Upper lobe of left lung (tissue), 6 donors: Measurements from ENCODE around the gene SPTLC3. TPM values are rescaled to one million over a fixed set of nuclear protein-coding genes. Genes with fewer than 3 reads are reported as not detected.

Source experiments
- ATAC-seq, 2 donors: fragments of 200-7000 bp; cut with Tn5 transposase; one replicate each; pipeline ENCODE4 v1.9.1; 2022; ENCODE audit warnings: mild to moderate bottlenecking in 2 of 2, moderate library complexity in 2 of 2; ENCODE audit not compliant: low FRiP score in 2 of 2
- DNase-seq, 2 donors: peaks; one replicate each; pipeline ENCODE4 v3.0.0-alpha.2; 2019 to 2020
- H3K27ac ChIP-seq, 4 donors: fragments of 200-600 bp; sonication (generic); one replicate each; pipeline ENCODE4 v1.5.1; 2016 to 2019
- H3K27me3 ChIP-seq, 4 donors: fragments of 200-600 bp; sonication (generic); one replicate each; pipeline ENCODE4 v1.5.1; 2017 to 2019
- H3K36me3 ChIP-seq, 4 donors: fragments of 200-600 bp; sonication (generic); one replicate each; pipeline ENCODE4 v1.5.1; 2016 to 2019
- H3K4me1 ChIP-seq, 4 donors: fragments of 200-600 bp; sonication (generic); one replicate each; pipeline ENCODE4 v1.5.1; 2018 to 2019
- H3K4me3 ChIP-seq, 4 donors: fragments of 200-600 bp; sonication (generic); one replicate each; pipeline ENCODE4 v1.5.1; 2017 to 2019; ENCODE audit warnings: mild to moderate bottlenecking in 2 of 4, moderate library complexity in 1 of 4
- H3K9me3 ChIP-seq, 4 donors: fragments of 200-600 bp; sonication (generic); one replicate each; pipeline ENCODE4 v1.5.1; 2018 to 2019
- EP300 ChIP-seq, 4 donors: sonication (generic); formaldehyde crosslinking; IDR thresholded peaks; one replicate each; pipeline ENCODE4 v1.5.1; 2017; ENCODE audit warnings: antibody characterized with exemption in 4 of 4, control low read depth in 2 of 4
- POLR2A ChIP-seq, 4 donors: fragments of 450-650 bp; IDR thresholded peaks; one replicate each; pipeline ENCODE4 v1.5.1; 2016 to 2017; ENCODE audit warnings: antibody characterized with exemption in 4 of 4, mild to moderate bottlenecking in 2 of 4
- POLR2AphosphoS5 ChIP-seq, 2 donors: sonication (generic); formaldehyde crosslinking; IDR thresholded peaks; one replicate each; pipeline ENCODE4 v1.5.1; 2017; ENCODE audit warnings: antibody characterized with exemption in 2 of 2
- WGBS, 2 donors: methylation state at CpG; one replicate each; pipeline ENCODE4 v1.1.5; 2017 to 2018; 5-methylcytosine and 5-hydroxymethylcytosine counted together
- total RNA-seq, 6 donors: library from RNA; depleted of rRNA in 4 of 6; stranded (reverse); fragments of >200 nt in 4 of 6; gene quantifications; one replicate each; pipeline versions ENCODE4 v1.1.0 to v1.2.1, GENCODE V29; 2016 to 2021
- TF ChIP-seq, protein P1 (sequence below), 6 experiments: fragments of 450-650 bp in 4 of 6; fragments of 200-600 bp in 2 of 6; sonication (generic) in 2 of 6; IDR thresholded peaks; one replicate each; pipeline ENCODE4 v1.5.1; 2016 to 2019; ENCODE audit warnings: antibody characterized with exemption in 6 of 6
- donor health status: DM: no; HTN: no; CAD: no; lungs with moderate emphysema.
- donor health status: DM: no; HTN: yes; CAD: no; lungs with severe emphysema.

The SPTLC3 gene
- total RNA-seq, 6 donors from 2014 or later, result 9.0 to 21.7 (median 15.8) TPM

- TF ChIP-seq, protein P1, sequence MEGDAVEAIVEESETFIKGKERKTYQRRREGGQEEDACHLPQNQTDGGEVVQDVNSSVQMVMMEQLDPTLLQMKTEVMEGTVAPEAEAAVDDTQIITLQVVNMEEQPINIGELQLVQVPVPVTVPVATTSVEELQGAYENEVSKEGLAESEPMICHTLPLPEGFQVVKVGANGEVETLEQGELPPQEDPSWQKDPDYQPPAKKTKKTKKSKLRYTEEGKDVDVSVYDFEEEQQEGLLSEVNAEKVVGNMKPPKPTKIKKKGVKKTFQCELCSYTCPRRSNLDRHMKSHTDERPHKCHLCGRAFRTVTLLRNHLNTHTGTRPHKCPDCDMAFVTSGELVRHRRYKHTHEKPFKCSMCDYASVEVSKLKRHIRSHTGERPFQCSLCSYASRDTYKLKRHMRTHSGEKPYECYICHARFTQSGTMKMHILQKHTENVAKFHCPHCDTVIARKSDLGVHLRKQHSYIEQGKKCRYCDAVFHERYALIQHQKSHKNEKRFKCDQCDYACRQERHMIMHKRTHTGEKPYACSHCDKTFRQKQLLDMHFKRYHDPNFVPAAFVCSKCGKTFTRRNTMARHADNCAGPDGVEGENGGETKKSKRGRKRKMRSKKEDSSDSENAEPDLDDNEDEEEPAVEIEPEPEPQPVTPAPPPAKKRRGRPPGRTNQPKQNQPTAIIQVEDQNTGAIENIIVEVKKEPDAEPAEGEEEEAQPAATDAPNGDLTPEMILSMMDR (IDR thresholded peaks at IDR 0.05), result no peak
- no peak for TF ChIP-seq POLR2AphosphoS5 (IDR thresholded peaks at IDR 0.05)
- no peak for TF ChIP-seq POLR2A (IDR thresholded peaks at IDR 0.05)
- no peak for TF ChIP-seq EP300 (IDR thresholded peaks at IDR 0.05)
- DNase-seq (no peak), ATAC-seq (no peak)
- H3K27ac ChIP-seq, result no peak overlapping the region
- no peaks in the 10 kb centered on the region for H3K27me3 ChIP-seq
- no peaks in the 10 kb centered on the region for H3K36me3 ChIP-seq
- no peak overlapping the region for H3K4me3 ChIP-seq
- WGBS, 2 donors, result 49 to 82% methylated on average over 2 of the region's 2 CpGs
- H3K4me1 ChIP-seq, result no peaks in the 10 kb centered on the region
- H3K9me3 ChIP-seq, result no peaks in the 10 kb centered on the region
Measured at GRCh38 chr20:12984863-12985262, 23.9 kb upstream of the SPTLC3 start.

DNA sequence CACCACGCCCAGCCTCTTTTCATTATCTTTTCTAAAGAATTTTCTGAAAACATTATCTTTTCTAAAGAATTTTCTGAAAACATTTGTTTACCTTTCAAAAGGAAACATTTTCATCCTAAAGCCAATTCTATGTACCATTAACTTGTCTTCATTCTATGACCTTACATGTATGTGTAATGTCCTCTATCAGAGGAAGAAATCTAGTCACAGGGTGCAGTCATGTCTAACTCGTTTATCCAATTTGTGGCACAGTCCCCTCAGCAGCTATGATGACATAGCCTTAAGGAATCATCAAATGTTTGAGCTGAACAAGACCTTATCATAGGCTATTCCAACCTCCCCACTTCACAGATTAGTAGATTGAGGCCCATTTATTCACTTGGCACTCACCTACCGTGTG is 21.5 kb upstream of the SPTLC3 start:
- no peak overlapping the region for H3K27ac ChIP-seq
- ATAC-seq (no peak), DNase-seq (no peak)
- H3K9me3 ChIP-seq, result no peaks in the 10 kb centered on the region
- WGBS, 2 donors, result 72 to 74% methylated on average over 3 of the region's 3 CpGs
- H3K4me3 ChIP-seq, result no peak overlapping the region
- H3K27me3 ChIP-seq, result no peaks in the 10 kb centered on the region
- H3K4me1 ChIP-seq, result no peaks in the 10 kb centered on the region
- TF ChIP-seq POLR2AphosphoS5 (IDR thresholded peaks at IDR 0.05) (no peak), POLR2A (IDR thresholded peaks at IDR 0.05) (no peak), EP300 (IDR thresholded peaks at IDR 0.05) (no peak)
- TF ChIP-seq, protein P1 (IDR thresholded peaks at IDR 0.05), result no peak
- H3K36me3 ChIP-seq, result no peaks in the 10 kb centered on the region

- no peak for ATAC-seq
- WGBS, 2 donors, result 78 to 85% methylated on average over 3 of the region's 3 CpGs
- H3K27me3 ChIP-seq, result no peaks in the 10 kb centered on the region
Measured at GRCh38 chr20:12989586-12990115, 19.1 kb upstream of the SPTLC3 start.

DNA sequence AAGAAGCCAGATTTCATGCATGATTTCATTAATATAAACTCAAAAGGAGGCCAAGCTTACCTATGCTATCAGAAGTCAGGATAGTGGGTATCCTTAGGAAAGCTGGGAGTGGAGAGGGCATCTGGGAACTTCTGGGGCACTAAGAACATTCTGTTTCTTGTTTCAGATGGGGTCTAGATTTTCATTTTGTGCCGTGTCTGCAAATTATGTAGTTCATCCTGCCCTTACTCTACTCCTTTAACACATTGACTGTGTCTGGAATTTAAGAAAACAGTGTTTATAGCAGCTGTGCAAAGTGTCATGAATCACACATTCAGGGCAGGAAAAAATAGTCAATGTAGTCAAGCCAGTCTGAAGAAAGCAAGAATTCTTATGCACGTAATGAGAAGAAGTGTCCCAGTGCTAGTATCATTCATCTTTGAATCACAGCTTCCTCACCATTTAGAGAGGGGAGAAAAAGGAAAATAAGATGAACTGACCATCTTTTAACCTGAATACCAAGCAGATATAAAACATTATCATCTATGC is 11.6 kb upstream of the SPTLC3 start:
- no peak for ATAC-seq
- DNase-seq, result no peak
- Histone ChIP-seq H3K4me1 (no peaks in the 10 kb centered on the region), H3K27me3 (no peaks in the 10 kb centered on the region), H3K4me3 (no peak overlapping the region), H3K36me3 (no peaks in the 10 kb centered on the region), H3K27ac (no peak overlapping the region), H3K9me3 (no peaks in the 10 kb centered on the region)
- WGBS, 2 donors, result 70 to 78% methylated on average over 2 of the region's 2 CpGs
- TF ChIP-seq, protein P1 (IDR thresholded peaks at IDR 0.05), result no peak
- TF ChIP-seq EP300 (IDR thresholded peaks at IDR 0.05) (no peak), POLR2AphosphoS5 (IDR thresholded peaks at IDR 0.05) (no peak), POLR2A (IDR thresholded peaks at IDR 0.05) (no peak)

More at GRCh38 chr20:12989586-12990115, 19.1 kb upstream of the SPTLC3 start:
- DNase-seq, result no peak
- Histone ChIP-seq H3K27ac (no peak overlapping the region), H3K36me3 (no peaks in the 10 kb centered on the region), H3K4me1 (no peaks in the 10 kb centered on the region), H3K4me3 (no peak overlapping the region), H3K9me3 (no peaks in the 10 kb centered on the region)
- TF ChIP-seq POLR2AphosphoS5 (IDR thresholded peaks at IDR 0.05) (no peak), EP300 (IDR thresholded peaks at IDR 0.05) (no peak), POLR2A (IDR thresholded peaks at IDR 0.05) (no peak)
- TF ChIP-seq, protein P1 (IDR thresholded peaks at IDR 0.05), result no peak

- H3K4me1 ChIP-seq, result no peaks in the 10 kb centered on the region
- no peak overlapping the region for H3K4me3 ChIP-seq
- no peak for DNase-seq
- H3K27ac ChIP-seq, result no peak overlapping the region
- no peak for TF ChIP-seq POLR2A (IDR thresholded peaks at IDR 0.05)
- TF ChIP-seq, protein P1 (IDR thresholded peaks at IDR 0.05), result no peak
- TF ChIP-seq EP300 (IDR thresholded peaks at IDR 0.05), result no peak
- TF ChIP-seq POLR2AphosphoS5 (IDR thresholded peaks at IDR 0.05), result no peak
- no peak for ATAC-seq
- WGBS, 2 donors, result 81 to 84% methylated on average over 3 of the region's 3 CpGs
- no peaks in the 10 kb centered on the region for H3K9me3 ChIP-seq
- H3K36me3 ChIP-seq, result no peaks in the 10 kb centered on the region
- H3K27me3 ChIP-seq, result no peaks in the 10 kb centered on the region
Measured at GRCh38 chr20:12998046-12998445, 10.7 kb upstream of the SPTLC3 start.
